IgD-negative memory B cell (primary cell): ENCODE measurements around the gene ACR. TPM values are rescaled to one million over a fixed set of nuclear protein-coding genes. Genes with fewer than 3 reads are reported as not detected.
"Not testable (repeated sequence)": the region's sequence is repeated elsewhere in the genome, so short reads cannot be mapped to it uniquely, and the experiment has no call there.

Experiments
- H3K27ac Mint-ChIP-seq, 3 donors: one replicate each; pipeline ENCODE4 v1.8.0; 2020 to 2022; ENCODE audit warnings: mild to moderate bottlenecking in 3 of 3, mixed read lengths in 3 of 3, moderate library complexity in 1 of 3
- H3K27me3 Mint-ChIP-seq: one replicate; pipeline ENCODE4 v1.8.0; 2021; ENCODE audit warnings: mixed read lengths
- H3K36me3 Mint-ChIP-seq: one replicate; pipeline ENCODE4 v1.8.0; 2020; ENCODE audit warnings: mild to moderate bottlenecking, mixed read lengths
- H3K4me1 Mint-ChIP-seq, 3 donors: one replicate each; pipeline ENCODE4 v1.8.0; 2020 to 2022; ENCODE audit warnings: mixed read lengths in 3 of 3, mild to moderate bottlenecking in 1 of 3
- H3K4me3 Mint-ChIP-seq, 4 donors: one replicate each; pipeline ENCODE4 v1.8.0; 2020 to 2022; ENCODE audit warnings: mild to moderate bottlenecking in 4 of 4, mixed read lengths in 4 of 4, moderate library complexity in 3 of 4
- H3K9me3 Mint-ChIP-seq, 3 donors: one replicate each; pipeline ENCODE4 v1.8.0; 2020 to 2021; ENCODE audit warnings: mixed read lengths in 3 of 3, mild to moderate bottlenecking in 1 of 3
- polyA plus RNA-seq: library from polyadenylated mRNA; unstranded; fragments of 300-500 nt; fragmentation: Illumina TruSeq; gene quantifications from one replicate; pipeline ENCODE4 v1.2.3, GENCODE V29; 2021

The ACR gene
- polyA plus RNA-seq, 1 donor from 2014 or later, result not detected

DNA sequence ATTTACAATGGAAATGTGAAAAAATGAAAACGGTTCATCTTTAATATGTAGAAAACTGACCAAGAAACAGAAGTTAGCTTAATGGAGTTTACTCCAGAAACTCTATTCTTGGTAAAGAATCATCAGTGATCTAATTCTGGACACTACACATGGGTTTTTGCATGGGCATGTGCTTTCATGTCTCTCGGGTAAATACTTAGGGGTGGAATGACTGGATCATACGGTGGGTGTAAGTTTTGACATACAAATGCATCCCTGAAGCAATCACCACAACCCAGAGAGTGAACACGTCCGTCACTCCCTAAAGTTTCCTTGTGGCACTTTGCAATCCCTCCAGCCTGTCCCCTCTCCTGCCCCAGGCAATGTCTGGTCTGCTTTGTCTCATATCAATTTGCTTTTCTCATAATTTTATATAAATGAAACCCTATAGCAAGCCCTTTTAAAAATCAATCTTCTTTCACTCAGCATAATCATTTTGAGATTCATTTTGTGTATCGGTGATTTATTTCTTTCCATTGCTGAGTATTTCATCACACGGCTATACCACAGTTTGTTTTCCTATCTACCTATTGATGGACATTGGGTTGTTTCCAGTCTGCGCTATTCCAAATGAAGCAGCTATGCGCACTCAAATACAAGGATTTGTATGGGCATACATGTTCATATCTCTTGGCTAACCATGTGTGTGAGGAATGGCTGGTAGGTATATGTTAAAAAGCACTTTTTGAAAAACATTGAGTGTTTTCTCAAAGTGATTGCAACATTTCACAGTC lies 11.5 kb downstream of the ACR start:
- not testable (repeated sequence) for H3K4me1 Mint-ChIP-seq, H3K9me3 Mint-ChIP-seq, H3K36me3 Mint-ChIP-seq, H3K27ac Mint-ChIP-seq, H3K27me3 Mint-ChIP-seq, H3K4me3 Mint-ChIP-seq

DNA sequence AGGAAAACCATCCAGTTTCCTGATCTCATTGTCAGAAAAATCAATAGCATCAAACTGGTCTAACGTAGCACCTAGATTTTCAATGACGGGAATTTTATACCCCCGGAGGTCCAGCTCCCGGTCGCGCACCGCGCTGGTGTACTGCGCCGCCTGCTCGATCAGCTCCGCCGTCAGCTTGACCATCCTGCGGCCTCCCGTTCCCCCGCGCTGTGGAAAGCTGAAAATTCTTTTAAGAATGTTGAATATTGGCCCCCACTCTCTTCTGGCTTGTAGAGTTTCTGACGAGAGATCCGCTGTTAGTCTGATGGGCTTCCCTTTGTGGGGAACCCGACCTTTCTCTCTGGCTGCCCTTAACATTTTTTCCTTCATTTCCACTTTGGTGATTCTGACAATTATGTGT lies 17.2 kb downstream of the ACR start:
- peak overlapping the region in 2 of 4 donors; percentile 29 to 60 for H3K4me3 Mint-ChIP-seq

DNA sequence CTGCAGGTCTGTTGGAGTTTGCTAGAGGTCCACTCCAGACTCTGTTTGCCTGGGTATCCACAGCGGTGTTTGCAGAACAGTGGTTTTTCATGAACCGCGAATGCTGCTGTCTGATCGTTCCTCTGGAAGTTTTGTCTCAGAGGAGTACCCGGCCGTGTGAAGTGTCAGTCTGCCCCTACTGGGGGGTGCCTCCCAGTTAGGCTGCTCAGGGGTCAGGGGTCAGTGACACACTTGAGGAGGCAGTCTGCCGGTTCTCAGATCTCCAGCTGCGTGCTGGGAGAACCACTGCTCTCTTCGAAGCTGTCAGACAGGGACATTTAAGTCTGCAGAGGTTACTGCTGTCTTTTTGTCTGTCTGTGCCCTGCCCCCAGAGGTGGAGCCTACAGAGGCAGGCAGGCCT lies 18.4 kb downstream of the ACR start:
- not testable (repeated sequence) for H3K9me3 Mint-ChIP-seq, H3K36me3 Mint-ChIP-seq, H3K27ac Mint-ChIP-seq, H3K4me1 Mint-ChIP-seq, H3K27me3 Mint-ChIP-seq
- peak overlapping the region; percentile 88 to 97 (median 90) for H3K4me3 Mint-ChIP-seq

More for the DNA sequence above, 17.2 kb downstream of the ACR start:
- H3K9me3 Mint-ChIP-seq, H3K36me3 Mint-ChIP-seq, H3K27ac Mint-ChIP-seq, H3K27me3 Mint-ChIP-seq, H3K4me1 Mint-ChIP-seq: not testable (repeated sequence)

DNA sequence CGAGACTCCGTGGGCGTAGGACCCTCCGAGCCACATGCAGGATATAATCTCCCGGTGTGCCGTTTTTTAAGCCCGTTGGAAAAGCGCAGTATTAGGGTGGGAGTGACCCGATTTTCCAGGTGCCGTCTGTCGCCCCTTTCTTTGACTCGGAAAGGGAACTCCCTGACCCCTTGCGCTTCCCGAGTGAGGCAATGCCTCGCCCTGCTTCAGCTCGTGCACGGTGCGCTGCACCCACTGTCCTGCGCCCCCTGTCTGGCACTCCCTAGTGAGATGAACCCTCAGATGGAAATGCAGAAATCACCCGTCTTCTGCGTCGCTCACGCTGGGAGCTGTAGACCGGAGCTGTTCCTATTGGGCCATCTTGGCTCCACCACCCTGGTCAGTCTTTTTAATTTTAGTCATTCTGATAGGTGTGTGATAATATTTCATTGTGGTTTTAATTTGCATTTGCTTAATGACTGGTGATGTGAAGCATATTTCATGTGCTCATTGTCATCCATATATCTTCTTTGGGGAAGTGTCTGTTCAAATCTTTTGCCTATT lies 19.0 kb downstream of the ACR start:
- H3K9me3 Mint-ChIP-seq, H3K27me3 Mint-ChIP-seq, H3K36me3 Mint-ChIP-seq, H3K4me1 Mint-ChIP-seq: not testable (repeated sequence)
- H3K27ac Mint-ChIP-seq, result peak overlapping the region in 2 of 3 donors; percentile 62 to 67
- H3K4me3 Mint-ChIP-seq, result peak overlapping the region; percentile 88 to 97 (median 90)

DNA sequence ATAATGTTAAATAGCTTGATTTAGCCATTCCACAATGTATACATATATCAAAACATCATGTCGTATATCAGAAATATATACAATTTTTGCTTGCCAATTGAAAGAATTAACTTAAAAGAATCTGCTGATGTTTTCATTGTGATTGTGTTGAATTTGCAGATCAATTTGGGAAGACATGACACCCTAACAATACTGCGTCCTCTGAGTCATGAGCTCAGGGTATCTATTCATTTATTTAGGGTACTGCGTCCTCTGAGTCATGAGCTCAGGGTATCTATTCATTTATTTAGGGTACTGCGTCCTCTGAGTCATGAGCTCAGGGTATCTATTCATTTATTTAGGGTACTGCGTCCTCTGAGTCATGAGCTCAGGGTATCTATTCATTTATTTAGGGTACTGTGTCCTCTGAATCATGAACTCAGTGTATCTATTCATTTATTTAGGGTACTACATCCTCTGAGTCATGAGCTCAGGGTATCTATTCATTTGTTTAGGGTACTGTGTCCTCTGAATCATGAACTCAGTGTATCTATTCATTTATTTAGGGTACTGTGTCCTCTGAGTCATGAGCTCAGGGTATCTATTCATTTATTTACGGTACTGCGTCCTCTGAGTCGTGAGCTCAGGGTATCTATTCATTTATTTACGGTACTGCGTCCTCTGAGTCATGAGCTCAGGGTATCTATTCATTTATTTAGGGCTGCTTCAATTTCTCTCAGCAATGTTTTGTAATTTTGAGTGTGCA lies 21.8 kb downstream of the ACR start:
- H3K9me3 Mint-ChIP-seq, H3K36me3 Mint-ChIP-seq, H3K4me3 Mint-ChIP-seq, H3K4me1 Mint-ChIP-seq, H3K27me3 Mint-ChIP-seq, H3K27ac Mint-ChIP-seq: not testable (repeated sequence)

DNA sequence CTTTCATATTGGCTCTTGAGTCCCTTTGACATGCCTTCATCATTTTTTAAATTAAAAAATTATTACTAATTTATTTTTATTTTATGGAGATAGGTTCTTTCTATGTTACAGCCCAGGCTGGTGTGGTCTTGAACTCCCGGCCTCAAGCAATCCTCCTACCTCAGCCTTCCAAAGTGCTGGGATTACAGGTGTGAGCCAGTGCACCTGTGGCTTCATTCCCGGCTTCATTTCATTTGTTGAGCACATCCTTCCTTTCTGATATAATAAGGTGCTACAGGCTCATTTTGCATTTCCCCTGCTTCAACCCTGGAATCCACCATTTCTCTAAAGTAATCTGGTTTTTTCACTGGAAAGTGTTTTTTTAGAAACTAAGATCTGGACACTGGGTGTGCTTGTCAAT lies 23.8 kb downstream of the ACR start:
- H3K4me1 Mint-ChIP-seq, H3K9me3 Mint-ChIP-seq, H3K27ac Mint-ChIP-seq, H3K27me3 Mint-ChIP-seq, H3K4me3 Mint-ChIP-seq, H3K36me3 Mint-ChIP-seq: not testable (repeated sequence)

DNA sequence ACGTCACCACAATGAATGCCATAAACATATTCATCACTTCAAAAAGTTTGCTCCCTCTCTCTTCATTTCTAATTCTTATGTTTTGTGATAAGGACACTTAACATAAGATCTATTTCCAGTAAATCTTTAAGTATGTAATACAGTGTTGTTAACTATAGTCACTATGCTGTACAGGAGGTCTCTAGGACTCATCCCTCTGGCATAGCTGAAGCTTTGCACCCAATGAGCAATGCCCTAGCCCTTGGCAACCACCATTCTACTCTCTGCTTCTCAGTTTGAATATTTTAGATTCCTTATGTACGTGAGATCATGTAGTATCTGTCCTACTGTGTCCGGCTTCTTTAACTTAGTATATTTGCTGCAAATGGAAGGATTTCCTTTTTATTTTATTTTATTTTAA lies 26.3 kb downstream of the ACR start:
- H3K4me3 Mint-ChIP-seq, H3K4me1 Mint-ChIP-seq, H3K27me3 Mint-ChIP-seq, H3K36me3 Mint-ChIP-seq, H3K27ac Mint-ChIP-seq, H3K9me3 Mint-ChIP-seq: not testable (repeated sequence)

DNA sequence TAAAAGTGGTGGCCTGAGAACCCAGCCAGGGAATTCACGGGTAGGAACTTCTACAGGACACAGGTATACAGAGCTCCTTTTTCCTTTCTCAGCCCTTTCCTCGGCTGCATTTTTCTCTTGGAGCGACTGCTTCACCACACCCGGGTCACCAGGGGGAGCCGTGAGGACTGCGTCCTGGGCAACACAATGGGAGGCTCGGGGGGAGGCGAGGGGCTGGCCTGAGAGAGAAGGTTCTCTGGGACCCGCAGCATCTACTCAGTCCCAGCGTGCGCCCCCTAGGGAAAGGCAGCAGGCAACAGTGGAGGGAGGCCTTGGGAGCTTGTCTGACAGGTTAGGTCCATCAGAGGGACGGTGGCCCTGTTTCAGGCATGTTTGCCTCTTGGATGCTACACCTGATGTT lies 37.1 kb downstream of the ACR start:
- not testable (repeated sequence) for H3K36me3 Mint-ChIP-seq, H3K4me3 Mint-ChIP-seq, H3K27ac Mint-ChIP-seq, H3K4me1 Mint-ChIP-seq, H3K27me3 Mint-ChIP-seq, H3K9me3 Mint-ChIP-seq

DNA sequence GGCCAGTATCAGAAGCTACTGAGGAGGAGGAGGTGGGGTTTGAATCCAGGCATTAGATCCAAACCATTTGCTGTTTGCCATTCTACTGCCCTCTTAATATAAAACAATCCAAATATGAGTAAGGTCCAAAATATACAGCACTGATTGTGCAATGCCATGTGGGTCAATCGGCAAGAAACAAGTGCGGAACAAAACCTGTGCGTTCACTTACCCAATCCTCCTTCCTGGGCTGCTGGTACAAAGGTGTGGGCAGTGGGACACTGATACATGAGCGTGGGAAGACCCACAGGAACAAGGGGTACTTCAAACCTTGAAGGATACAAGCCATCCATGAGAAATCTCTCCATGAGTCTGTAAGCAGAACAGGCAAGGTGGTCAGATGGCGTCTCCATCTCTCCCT lies 39.6 kb downstream of the ACR start:
- H3K9me3 Mint-ChIP-seq, H3K27me3 Mint-ChIP-seq, H3K4me1 Mint-ChIP-seq: not testable (repeated sequence)

DNA sequence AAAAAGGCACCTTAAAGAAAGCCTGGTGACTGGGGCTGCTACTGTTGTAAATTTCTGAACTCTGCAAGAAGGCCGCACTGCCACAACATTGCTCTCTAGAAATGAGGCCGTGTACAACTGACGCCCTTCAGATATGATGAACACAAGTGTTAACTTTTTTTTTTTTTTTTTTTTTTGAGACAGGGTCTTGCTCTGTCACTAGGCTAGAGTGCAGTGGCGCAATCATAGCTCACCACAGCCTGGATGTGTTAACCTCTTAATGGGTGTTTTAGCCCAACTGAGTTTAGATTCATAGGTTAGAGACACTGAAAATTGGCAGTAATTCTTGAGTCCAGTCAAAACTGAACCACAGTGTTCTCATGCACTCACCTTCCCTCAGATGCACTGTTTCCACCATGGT lies 42.2 kb downstream of the ACR start:
- not testable (repeated sequence) for H3K27ac Mint-ChIP-seq, H3K36me3 Mint-ChIP-seq, H3K9me3 Mint-ChIP-seq, H3K4me1 Mint-ChIP-seq, H3K27me3 Mint-ChIP-seq
- peak overlapping the region in 1 of 4 donors; percentile 45 for H3K4me3 Mint-ChIP-seq

More for the DNA sequence above, 39.6 kb downstream of the ACR start:
- H3K27ac Mint-ChIP-seq, H3K4me3 Mint-ChIP-seq, H3K36me3 Mint-ChIP-seq: not testable (repeated sequence)

DNA sequence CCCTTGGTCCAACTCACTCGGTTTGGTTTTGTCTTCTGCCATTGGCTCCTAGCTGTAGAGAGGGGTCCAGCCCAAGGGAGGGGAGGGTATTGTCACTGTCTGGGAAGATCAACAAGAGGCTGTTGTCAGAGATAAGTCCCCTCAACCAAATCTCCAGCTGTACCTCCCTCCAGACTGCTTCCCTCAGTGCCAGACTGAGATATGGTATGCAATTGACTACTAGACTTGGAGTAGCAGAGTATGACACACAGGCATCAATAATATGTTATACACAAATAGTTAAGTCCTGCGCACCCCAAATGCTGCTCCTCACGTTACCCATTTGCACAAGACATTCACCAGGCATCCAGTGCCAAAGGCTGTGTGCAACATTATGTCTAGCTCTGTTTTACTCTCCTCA lies 44.2 kb downstream of the ACR start:
- H3K27me3 Mint-ChIP-seq, H3K9me3 Mint-ChIP-seq, H3K4me1 Mint-ChIP-seq, H3K27ac Mint-ChIP-seq, H3K36me3 Mint-ChIP-seq: not testable (repeated sequence)
- H3K4me3 Mint-ChIP-seq, result peak overlapping the region in 3 of 4 donors; percentile 8 to 82 (median 71)

DNA sequence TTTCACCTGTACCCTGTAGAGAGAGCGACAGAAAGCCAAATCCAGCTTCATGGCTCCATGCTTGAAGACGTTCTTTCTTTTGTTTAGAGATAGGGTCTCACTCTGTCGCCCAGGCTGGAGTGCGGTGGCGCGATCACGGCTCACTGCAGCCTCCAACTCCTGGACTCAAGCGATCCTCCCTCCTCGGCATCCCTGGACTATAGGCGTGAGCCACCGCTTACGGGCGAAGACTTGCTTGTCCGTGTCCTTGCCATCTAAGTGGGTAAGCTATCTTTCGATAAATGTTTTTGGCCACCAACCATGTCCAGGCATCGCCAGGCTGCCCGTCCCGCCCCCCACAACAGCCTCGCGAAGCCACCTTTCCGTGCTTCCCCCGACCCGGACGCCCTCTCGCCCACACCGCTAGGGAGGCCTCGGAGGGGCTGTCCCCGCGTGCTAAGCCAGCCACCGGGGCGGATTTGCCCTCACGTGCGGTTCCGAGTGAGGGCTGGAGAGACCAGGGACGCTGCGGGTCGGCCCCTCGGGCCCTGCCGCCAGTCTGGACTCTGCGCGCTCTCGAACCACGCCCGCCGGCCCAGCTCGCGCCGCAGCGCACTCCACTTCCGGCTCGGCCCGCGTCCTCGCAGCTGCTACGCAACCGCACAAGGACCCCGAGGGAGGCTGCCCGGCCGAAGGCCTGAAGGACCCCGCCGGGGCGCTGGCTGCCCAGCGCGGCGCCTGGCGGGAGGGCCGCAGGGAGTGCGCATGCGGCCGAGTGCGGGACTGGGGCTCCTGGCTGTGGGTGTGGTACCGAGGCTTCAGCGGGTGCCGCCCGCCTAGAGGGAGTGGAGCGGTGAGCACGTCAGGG lies 45.3 kb downstream of the ACR start, which contains the start of gene RABL2B:
TSS of gene RABL2B (minus strand) at position 604 of the 847 bp plus-strand sequence. CDS start 1,342 bp downstream, outside the sequence.
- H3K9me3 Mint-ChIP-seq, H3K27me3 Mint-ChIP-seq, H3K4me1 Mint-ChIP-seq, H3K36me3 Mint-ChIP-seq: not testable (repeated sequence)
- Mint-ChIP-seq H3K27ac (peak within 1 kb of the TSS in 2 of 3 donors; percentile 67 to 86), H3K4me3 (peak within 1 kb of the TSS; percentile 81 to 92 (median 91))

DNA sequence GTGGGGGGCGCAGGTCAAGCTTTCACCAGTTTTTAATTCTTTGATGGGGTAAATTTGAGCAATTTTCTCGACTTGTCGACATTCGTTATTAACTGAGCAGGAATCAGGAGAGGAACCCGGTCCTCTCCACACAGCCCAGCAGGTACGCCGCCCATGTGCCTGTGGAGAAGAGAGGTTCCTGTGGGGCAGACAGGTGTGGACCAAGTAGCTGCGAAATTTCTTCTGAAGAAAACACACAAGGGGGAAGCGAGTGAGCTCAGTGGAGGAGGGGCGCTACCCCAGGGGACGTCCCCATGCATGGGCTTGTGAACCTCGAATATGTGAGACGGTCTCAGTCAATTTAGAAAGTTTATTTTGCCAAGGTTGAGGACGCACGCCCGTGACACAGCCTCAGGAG lies 45.9 kb downstream of the ACR start:
- not testable (repeated sequence) for H3K27me3 Mint-ChIP-seq, H3K36me3 Mint-ChIP-seq, H3K4me1 Mint-ChIP-seq, H3K9me3 Mint-ChIP-seq
- H3K27ac Mint-ChIP-seq, result peak overlapping the region in 2 of 3 donors; percentile 9 to 86
- peak overlapping the region; percentile 81 to 92 (median 91) for H3K4me3 Mint-ChIP-seq

DNA sequence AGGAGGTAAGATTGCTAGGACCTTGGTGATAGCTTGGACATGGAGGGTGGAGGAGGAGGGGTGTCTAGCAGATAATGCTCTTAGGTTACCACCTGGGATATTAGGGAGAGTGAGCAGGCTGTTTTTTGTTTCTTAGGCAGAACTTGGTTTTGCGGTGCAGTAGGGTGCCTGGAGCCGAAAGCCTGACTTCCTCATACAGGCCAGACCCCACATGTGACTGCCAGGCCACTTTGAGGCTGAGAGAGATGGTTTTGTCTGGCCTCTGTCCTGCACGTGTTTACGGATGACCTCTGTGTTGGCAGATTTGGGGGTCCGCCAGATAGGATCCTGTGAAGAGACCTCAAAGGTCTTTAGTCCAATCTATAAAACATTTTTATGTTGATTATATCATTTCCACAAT lies 47.3 kb downstream of the ACR start:
- H3K4me1 Mint-ChIP-seq, H3K36me3 Mint-ChIP-seq, H3K27me3 Mint-ChIP-seq, H3K27ac Mint-ChIP-seq, H3K9me3 Mint-ChIP-seq: not testable (repeated sequence)
- peak overlapping the region in 2 of 4 donors; percentile 53 to 75 for H3K4me3 Mint-ChIP-seq

DNA sequence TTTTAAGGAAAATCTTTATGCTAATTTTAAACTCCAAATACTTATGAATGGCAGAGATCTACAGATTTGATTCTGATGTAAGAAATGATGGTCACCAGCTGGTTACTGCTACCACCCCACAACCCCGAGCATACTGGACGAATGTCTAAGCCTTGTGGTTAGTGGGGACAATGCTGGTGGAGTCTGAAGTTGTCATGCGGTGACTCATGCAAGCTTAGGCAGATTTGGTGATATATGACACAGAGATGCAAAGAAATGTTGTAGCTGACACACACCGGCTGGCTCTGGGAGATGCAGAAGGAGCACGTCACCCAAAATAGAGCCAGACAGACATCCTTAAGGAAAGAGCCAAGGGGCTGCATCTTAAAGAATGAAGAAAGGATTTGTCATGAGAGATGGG lies 48.9 kb downstream of the ACR start:
- not testable (repeated sequence) for H3K27me3 Mint-ChIP-seq, H3K36me3 Mint-ChIP-seq, H3K4me3 Mint-ChIP-seq, H3K9me3 Mint-ChIP-seq, H3K4me1 Mint-ChIP-seq, H3K27ac Mint-ChIP-seq
